NCI-H345 treated with DMSO at 0.1 percent for 48 hours (cell line): Measurements from ENCODE around the gene GPC5.
"Not testable (repeated sequence)": the region's sequence is repeated elsewhere in the genome, so short reads cannot be mapped to it uniquely, and the experiment has no call there.

Experiments used
- DNase-seq: peaks from one replicate; lab custom pipeline; 2025; ENCODE audit not compliant: unreplicated experiment; lab: John Stamatoyannopoulos, UW

GPC5 gene

GRCh38 chr13:91368676-91369440, 29.6 kb upstream of the GPC5 start:
- no peak for DNase-seq

- no peak for DNase-seq
These were observed 29.0 kb upstream of the GPC5 start for GRCh38 chr13:91369441-91369831.

GRCh38 chr13:91370501-91370900, 27.9 kb upstream of the GPC5 start:
- DNase-seq = no peak

- DNase-seq = no peak
These were observed 25.5 kb upstream of the GPC5 start for GRCh38 chr13:91372911-91373310.

- DNase-seq = no peak
These were observed 23.2 kb upstream of the GPC5 start for GRCh38 chr13:91375116-91375729.

GRCh38 chr13:91381371-91381770, 17.1 kb upstream of the GPC5 start:
- DNase-seq = no peak

GRCh38 chr13:91383836-91384235, 14.6 kb upstream of the GPC5 start:
- no peak for DNase-seq

- DNase-seq = no peak
These were observed 13.5 kb upstream of the GPC5 start for GRCh38 chr13:91384896-91385295.

- DNase-seq = no peak
These were observed 9.2 kb upstream of the GPC5 start for GRCh38 chr13:91389186-91389585.

- DNase-seq = no peak
These were observed 826 bp upstream of the GPC5 start for GRCh38 chr13:91397595-91397994.

- DNase-seq = no peak
These were observed 1.0 kb downstream of the GPC5 start for GRCh38 chr13:91399189-91400062.

GRCh38 chr13:91400063-91400399, 1.6 kb downstream of the GPC5 start:
- no peak for DNase-seq

GRCh38 chr13:91400671-91401070, 2.2 kb downstream of the GPC5 start:
- no peak for DNase-seq

GRCh38 chr13:91401920-91402319, 3.5 kb downstream of the GPC5 start:
- no peak for DNase-seq

- DNase-seq = no peak
These were observed 6.8 kb downstream of the GPC5 start for GRCh38 chr13:91405240-91405639.

GRCh38 chr13:91406619-91407018, 8.2 kb downstream of the GPC5 start:
- DNase-seq = peak; percentile 83

GRCh38 chr13:91408971-91409370, 10.6 kb downstream of the GPC5 start:
- DNase-seq = no peak

GRCh38 chr13:91416579-91416978, 18.2 kb downstream of the GPC5 start:
- DNase-seq = not testable (repeated sequence)

- no peak for DNase-seq
These were observed 19.4 kb downstream of the GPC5 start for GRCh38 chr13:91417660-91418325.

GRCh38 chr13:91426913-91427312, 28.5 kb downstream of the GPC5 start:
- DNase-seq = no peak

GRCh38 chr13:91438674-91439073, 40.3 kb downstream of the GPC5 start:
- DNase-seq = not testable (repeated sequence)
